H4 (cell line): Measurements from ENCODE around the gene PSMD8. TPM values are rescaled to one million over a fixed set of nuclear protein-coding genes. Genes with fewer than 3 reads are reported as not detected.
"Not testable (repeated sequence)": the region's sequence is repeated elsewhere in the genome, so short reads cannot be mapped to it uniquely, and the experiment has no call there.

Experiments
- DNase-seq: peaks from one replicate; pipeline ENCODE4 v3.0.0-alpha.2; 2015; ENCODE audit warnings: low spot score
- total RNA-seq: library from RNA; depleted of rRNA; stranded (reverse); fragments of >200 nt; shearing (Covaris generic); gene quantifications from 2 replicates; pipeline ENCODE4 v1.2.3, GENCODE V29; 2014

Gene PSMD8
- total RNA-seq, 1 experiment from 2014 or later: 743 TPM

GRCh38 chr19:38411041-38411712 is 36.8 kb downstream of the PSMD8 start:
- DNase-seq: no peak

- DNase-seq: not testable (repeated sequence)
These were observed 37.5 kb downstream of the PSMD8 start for GRCh38 chr19:38411898-38412297.

GRCh38 chr19:38412491-38412890 is 38.1 kb downstream of the PSMD8 start:
- DNase-seq: no peak

DNA sequence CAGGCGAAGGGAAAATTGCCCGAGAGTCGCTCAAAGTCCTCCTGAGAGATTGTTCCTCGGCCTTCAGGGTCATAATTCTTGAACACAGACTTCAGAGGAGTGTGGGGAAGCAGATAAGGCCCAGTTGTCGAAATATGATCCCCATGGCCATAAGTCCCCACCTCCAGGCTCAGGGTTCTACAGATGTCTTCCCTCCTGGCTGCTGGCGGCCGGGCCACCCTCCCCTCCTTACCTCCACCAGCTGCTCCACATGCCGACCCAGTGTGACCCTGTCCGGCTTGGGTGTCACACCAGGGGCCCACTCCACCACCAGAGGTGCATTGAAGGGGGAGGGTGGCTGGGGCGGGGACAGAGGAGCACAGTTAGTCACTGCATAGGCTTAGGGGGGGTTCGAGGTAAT is 38.6 kb downstream of the PSMD8 start:
- DNase-seq: no peak

GRCh38 chr19:38413416-38413815 is 39.0 kb downstream of the PSMD8 start:
- no peak for DNase-seq

GRCh38 chr19:38417146-38417543 is 42.8 kb downstream of the PSMD8 start:
- no peak for DNase-seq

GRCh38 chr19:38417544-38418506 is 43.5 kb downstream of the PSMD8 start:
- no peak for DNase-seq

DNA sequence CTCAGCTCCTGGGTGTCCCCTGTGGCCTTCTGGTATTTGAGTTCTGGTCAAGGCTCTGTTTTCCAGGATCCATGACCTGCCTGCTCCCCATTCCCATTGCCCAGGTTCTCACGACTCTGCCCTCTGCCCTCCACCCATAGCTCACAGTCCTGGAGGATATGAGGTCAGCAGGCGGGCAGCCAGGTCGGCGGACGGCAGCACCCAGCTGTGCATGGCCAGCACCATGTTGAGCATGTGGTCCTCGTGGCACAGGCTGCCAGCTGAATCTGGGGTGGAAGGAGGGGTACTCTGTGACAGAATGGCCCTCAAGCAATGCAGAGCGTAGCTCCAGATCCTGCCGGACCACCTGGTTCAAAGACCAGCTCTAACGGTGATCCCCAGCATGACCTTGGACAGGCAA is 46.6 kb downstream of the PSMD8 start:
- no peak for DNase-seq

DNA sequence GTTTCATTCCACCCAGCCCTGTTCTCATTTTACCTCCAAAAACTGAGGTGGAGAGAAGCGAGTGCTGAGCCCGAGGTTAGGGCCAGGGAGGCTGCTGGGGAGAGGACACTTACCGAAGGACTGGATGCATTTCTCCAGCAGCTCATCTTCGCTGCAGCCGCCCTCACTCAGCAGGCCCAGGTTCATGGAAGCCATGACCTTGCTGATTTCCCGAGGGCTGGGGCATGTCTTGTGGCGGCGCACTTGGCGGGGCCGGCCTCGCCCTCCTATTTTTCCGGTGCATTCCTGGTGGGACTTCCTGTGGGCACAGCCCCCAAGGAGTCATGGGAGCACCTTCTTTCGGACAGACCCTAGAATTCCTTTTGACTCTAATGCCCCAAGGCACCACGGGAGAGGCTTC is 47.5 kb downstream of the PSMD8 start:
- no peak for DNase-seq

GRCh38 chr19:38422438-38422837 is 48.1 kb downstream of the PSMD8 start:
- DNase-seq: no peak

DNA sequence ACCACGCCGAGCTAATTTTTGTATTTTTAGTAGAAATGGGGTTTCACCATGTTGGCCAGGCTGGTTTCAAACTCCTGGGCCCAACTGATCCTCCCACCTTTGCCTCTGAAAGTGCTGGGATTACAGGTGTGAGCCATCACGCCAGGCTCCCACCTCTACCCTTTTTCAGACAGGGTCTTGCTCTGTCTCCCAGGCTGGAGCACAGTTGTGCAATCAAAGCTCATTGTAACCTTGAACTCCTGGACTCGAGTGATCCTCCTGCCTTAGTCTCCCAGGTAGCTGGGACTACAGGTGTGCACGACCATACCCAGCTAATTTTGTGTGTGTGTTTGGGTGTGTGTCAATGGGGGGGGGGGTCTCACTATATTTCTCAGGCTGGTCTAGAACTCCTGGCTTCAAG is 49.9 kb downstream of the PSMD8 start:
- no peak for DNase-seq

- DNase-seq: no peak
These were observed 50.9 kb downstream of the PSMD8 start for GRCh38 chr19:38425222-38425809.

DNA sequence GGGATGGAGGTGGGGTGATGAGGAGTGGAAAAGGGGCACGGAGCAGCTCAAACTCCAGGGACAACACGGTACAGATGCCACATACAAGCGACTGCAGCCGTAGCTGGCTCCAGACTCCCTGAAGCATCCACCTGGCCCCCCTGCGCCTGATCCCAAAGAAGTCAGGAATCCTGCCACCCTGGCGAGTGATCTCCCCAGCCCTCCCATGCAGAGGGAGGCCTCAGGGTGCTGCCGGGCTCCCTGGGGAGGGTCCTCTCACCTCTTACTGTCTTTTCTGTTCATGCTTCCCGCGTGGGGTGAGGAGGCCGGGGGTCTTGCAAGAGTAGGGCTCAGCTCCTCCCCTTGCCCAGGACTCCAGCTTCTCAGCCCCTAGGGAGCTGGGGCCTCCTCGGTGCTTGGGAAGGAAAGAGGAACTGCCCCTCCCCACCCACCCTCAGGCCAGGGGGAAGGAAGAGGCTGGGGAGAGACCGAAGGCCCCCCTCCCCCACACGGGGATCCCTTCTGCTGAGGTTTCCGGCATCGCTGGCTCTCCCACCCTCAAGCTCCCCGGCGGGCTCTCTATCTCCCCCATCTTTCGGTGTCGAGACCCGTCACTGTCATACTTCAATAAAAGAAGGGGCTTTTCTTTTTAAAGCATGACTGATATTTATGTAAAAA is 51.6 kb downstream of the PSMD8 start, which contains the start of gene RASGRP4:
TSS of gene RASGRP4 (minus strand) at position 410 of the 657 bp plus-strand sequence. CDS start at position 282, 128 bp downstream.
- DNase-seq: no peak

DNA sequence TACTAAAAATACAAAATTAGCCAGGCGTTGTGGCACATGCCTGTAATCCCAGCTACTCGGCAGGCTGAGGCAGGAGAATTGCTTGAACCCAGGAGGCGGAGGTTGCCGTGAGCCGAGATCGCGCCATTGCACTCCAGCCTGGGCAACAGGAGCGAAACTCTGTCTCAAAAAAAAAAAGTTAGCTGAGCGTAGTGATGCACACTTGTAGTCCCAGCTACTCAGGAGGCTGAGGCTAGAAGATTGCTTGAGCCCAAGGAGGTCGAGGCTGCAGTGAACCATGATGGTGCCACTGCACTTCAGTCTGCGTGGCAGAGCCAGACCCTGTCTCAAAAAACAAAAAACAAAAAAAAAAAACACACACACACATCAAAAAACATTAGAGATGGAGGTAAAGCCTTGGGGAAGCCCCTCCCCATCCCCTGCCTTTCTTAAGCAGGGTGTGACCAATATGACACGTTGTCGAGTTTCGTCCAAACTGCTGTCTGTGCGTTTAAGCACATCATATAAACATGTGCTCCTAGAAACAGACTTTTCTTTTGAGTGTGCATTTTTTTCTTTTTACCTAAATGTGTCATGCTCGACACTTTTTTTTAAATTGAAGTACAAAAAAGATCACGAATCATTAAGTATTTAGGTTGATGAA is 52.8 kb downstream of the PSMD8 start:
- DNase-seq: not testable (repeated sequence)

- DNase-seq: no peak
These were observed 54.9 kb downstream of the PSMD8 start for GRCh38 chr19:38429055-38429810.

DNA sequence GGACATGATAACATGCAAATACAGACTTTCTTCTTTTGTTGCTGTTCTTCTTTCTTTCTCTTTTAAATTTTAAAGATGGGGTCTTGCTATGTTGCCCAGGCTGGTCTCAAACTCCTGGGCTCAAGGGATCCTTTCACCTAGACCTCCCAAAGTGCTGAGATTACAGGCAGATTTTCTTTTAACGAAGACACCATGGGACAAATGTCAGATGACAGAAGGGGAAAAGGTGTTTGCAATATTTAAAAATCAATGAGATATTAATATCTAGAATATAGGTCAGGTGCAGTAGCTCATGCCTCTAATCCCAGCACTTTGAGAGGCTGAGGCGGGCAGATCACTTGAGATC is 55.4 kb downstream of the PSMD8 start:
- no peak for DNase-seq

DNA sequence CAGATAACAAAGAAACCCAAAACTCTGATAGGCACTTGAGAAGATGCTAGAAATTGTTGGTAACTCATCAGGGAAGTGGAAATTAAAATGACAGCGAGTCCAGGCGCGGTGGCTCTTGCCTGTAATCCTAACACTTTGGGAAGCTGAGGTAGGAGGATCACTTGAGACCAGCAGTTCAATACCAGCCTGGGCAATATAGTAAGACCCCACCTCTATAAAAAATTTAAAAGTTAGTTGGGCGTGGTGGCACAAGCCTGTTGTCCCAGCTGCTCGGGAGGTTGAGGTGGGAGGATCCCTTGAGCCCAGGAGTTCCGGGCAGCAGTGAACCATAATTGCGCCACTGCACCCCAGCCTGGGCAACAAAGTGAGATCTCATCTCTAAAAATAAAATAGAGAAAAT is 56.6 kb downstream of the PSMD8 start:
- no peak for DNase-seq

- DNase-seq: no peak
These were observed 58.9 kb downstream of the PSMD8 start, which contains the start of gene RYR1 for GRCh38 chr19:38433268-38433733. RYR1 (plus strand) TSS chr19:38433691; CDS start chr19:38433830, 139 bp downstream.
